PC-9 (cell line): ENCODE data around the gene CASKIN1.

Experiments
- CTCF ChIP-seq: fragments of 200-600 bp; sonication (generic); conservative IDR thresholded peaks from 2 replicates; pipeline ENCODE4 v1.6.1; 2017; ENCODE audit warnings: mixed run types, antibody characterized with exemption, mild to moderate bottlenecking, moderate library complexity
- EZH2 ChIP-seq: fragments of 200-600 bp; sonication (generic); IDR thresholded peaks from 2 replicates; pipeline ENCODE4 v1.8.0; 2017; ENCODE audit warnings: antibody characterized with exemption, low read depth

GRCh38 chr16:2198283-2198682 is 1.9 kb upstream of the CASKIN1 start:
- no peak for TF ChIP-seq CTCF
- no peak for TF ChIP-seq EZH2
